GM18867 (cell line): ENCODE results near the gene BCDIN3D.
"Not testable (repeated sequence)": the region's sequence is repeated elsewhere in the genome, so short reads cannot be mapped to it uniquely, and the experiment has no call there.

Experiments
- ATAC-seq: cut with Tn5 transposase; IDR thresholded peaks from one replicate; pipeline ENCODE4 v1.9.1; 2021; ENCODE audit warnings: mild to moderate bottlenecking, moderate library complexity; ENCODE audit not compliant: unreplicated experiment

BCDIN3D gene, protein sequence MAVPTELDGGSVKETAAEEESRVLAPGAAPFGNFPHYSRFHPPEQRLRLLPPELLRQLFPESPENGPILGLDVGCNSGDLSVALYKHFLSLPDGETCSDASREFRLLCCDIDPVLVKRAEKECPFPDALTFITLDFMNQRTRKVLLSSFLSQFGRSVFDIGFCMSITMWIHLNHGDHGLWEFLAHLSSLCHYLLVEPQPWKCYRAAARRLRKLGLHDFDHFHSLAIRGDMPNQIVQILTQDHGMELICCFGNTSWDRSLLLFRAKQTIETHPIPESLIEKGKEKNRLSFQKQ

DNA sequence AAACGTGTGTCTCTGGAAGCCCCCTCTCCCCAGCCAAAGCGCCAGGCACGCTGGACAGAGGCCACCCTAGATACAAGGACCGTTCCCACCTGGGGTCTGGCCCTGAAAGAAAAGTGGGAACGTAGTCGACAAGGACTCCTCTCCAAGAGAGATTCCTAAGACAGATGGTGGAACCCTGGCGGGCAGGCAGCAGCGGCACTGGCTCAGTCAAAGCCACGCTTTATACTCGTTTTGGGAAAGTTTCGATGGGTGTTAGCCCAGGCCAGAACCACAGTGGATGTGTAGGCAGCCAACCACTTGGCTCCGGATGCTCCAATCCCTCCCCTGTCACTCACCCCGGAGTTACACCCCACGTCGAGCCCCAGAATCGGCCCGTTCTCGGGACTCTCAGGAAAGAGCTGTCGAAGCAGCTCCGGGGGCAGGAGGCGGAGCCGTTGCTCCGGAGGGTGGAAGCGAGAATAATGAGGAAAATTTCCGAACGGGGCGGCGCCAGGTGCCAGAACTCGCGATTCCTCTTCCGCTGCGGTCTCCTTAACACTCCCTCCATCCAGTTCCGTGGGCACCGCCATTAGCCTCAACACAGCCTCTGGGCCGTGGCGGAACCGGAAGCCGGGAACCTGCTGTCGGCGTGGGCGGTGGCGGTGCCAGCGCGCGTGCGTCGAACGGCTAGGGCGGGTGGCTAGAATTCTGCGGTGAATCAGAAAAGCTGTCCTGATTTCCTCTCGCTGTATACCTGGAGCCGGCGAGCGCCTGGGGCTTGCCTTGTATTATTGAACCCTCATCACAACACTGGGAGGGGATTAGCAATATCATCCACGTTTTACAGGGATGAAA is at the start of gene BCDIN3D:
BCDIN3D (minus strand) TSS at position 588 of the 834 bp plus-strand sequence; CDS start at position 569, 19 bp downstream.
- ATAC-seq, result peak; percentile 89

DNA sequence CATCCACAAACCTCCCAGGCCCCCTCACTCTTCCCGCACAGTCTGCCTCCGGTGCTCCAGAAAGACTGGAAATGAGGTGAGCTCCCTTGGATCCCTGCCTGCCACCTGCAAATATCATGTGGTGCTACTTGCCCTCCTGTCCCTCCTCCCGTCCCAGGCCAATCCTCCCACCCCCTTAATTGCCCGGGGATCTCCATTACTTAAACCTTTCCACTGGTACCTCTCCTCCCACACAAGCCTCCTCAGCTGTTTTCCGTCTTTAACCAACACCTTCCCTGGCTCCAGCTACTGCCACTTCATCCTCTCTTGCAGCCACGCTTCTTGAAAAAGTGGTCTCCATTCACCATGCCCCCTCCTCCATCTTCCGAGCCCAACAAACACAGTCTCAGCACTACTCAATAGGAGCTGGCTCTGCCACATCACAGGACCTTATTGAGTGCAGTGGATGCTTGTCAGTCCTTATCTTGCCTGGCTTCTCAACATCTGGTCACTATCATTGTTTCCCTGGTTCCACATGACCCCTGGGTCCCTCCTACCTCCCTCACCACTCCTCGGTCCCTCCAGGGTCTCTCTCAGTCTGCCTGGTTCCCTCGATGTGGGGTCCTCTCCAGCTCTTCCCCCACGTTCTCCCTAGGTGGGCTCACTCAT is 49.3 kb upstream of the BCDIN3D start:
- no peak for ATAC-seq

- ATAC-seq, result no peak
Measured at GRCh38 chr12:49891476-49891875, 48.6 kb upstream of the BCDIN3D start.

DNA sequence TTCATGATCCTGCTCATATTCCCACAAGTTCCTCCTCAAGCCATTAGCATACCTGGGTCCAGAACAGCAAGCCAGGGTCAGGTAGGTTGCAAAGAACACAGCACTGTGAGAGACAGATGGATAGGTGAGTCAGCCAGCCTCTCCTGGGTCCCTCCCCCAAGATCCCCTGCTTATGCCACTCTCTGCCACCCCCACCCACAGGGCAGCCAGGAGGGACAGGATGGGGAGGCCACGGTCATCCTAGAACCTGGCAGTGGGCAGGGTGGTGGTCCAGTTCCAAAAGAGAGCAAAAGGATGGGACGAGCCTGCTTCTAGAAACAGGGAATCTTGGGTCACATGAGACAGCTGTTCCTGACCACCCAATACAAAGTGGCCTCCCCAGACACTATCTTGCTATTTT is 48.1 kb upstream of the BCDIN3D start:
- no peak for ATAC-seq

GRCh38 chr12:49890096-49890461 is 47.2 kb upstream of the BCDIN3D start:
- ATAC-seq, result no peak

DNA sequence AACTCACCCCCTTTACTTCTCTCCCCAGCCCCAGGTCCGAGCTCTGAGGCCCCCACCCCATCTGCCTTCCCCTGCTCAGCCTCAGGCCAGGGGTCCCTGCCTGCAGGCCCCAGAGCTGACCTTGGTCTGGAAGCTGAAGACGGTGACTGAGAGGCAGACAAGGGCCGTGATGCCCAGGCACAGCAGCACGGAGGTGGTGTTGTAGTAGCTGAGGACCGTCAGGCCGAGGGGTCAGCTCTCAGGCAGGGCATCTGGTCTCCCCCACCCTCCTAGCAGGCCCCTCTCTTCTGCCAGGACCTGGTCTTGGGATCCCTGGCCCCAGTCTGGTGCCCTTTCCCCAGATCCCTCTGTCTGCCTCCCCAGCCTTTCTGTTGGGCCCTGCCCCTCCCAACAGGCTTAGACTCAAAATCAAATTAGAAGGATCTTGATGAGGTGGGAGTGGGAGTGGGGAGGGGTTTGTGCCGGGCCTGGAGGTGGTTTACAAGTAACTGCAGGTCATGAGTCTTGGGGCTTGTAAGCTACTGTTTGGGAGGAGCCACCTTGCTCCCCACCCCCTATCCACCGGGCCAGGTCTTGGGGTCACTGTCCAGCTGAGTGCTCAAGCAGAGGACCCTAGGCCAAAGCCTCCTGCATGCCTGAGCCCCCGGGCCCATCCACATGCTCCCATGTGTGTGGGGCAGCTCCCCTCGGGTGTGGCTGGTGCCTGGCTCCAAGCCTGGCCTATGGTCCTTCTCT is 46.6 kb upstream of the BCDIN3D start:
- ATAC-seq, result no peak

- ATAC-seq, result no peak
Measured at GRCh38 chr12:49888461-49889151, 45.7 kb upstream of the BCDIN3D start.

DNA sequence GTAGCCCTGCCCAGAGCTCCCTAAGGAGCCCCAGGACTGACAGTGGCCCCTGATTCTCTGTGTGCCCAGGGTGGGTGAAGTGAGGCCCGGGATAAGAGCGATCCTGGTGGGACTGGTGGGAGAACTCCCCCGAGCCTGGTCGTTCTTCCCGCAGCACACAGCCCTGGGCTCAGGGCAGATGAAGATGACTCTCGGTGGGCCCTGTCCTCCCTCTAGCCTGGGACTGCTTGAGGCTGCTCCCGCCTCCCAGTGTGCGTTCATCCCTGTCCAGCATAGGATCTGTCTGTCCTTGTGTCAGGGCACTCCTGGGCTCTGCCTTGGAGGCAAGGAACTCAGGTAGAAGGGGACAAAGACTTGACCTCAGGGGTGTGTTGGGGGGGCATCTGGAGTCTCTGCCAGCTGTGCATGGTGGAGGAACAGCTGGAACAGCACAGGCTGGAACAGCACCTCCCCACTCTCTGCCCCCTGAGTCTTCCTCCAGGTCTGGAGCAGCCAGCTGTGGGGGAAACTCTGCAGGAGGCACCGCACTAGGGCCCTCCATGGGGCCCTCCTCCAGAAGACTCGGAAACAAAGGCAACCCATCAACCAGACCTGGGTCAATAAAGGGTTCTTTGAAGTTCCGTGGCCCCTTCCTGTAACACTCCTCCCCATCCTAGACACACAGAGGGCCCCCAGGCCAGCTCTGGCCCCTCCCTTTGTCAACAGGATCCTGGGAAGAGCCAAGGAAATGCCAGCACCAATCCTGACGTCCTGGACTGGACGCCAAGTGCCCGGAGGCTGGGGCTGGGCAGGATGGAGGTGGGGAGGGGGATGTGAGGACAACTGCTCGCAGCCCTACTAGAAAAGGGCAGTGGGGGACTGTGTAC is 44.9 kb upstream of the BCDIN3D start:
- no peak for ATAC-seq

DNA sequence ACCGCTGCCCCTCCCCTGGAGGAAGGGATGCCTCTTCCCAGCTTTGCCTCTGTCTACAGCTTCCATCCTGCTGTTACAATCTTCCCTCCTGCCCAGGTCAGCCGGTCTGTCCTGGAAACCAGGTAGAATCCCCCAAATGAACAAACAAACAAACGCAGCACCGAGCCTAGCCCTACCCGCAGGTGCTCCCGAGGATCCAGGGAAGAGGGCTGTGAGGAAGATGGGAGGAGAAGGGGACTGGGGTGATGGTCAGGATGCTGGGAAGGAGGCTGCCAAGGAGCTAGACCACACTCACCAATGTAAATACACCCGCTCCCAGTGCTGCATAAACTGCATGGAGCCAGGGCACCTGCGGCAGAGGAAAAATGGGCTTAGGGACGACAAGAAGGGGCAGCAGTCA is 44.2 kb upstream of the BCDIN3D start:
- no peak for ATAC-seq

DNA sequence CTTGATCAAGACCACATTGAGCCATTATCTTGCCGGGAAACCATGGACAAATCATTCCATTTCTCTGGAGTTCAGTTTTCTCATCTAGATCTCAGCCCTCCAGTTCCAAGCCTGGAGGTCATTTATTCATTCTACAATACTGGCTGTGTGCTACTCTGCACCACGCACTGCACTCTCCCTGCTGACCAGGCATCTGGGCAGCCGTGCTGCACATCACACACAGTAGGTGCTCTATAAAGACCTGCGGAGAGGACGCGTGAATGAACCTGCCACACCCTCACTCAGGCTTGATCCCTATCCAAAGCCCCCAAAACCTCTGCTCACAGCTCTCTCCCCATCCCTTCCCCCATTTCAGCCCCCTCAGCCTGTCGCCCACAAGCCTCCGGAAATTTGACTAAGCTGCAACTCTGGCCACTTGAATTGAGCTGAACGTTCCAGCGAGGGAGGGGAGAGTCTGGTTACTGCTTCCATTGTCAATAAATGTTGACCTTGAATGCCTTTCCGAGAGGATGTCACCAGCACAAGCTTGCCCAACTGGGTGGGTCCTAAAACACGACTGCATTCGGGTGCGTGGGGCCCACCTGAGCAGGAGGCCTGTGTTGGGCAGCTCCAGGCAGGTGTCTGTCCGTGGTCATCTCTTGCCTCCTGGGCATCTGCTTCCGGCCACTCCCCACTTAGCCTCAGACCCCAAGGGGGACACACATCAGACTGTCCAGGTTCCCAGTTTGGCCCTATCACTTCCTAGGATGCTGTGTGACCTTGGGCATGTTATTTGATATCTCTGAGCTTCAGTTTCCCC is 43.0 kb upstream of the BCDIN3D start:
- no peak for ATAC-seq

- ATAC-seq, result no peak
Measured at GRCh38 chr12:49885118-49885517, 42.2 kb upstream of the BCDIN3D start.

GRCh38 chr12:49882851-49883464 is 40.1 kb upstream of the BCDIN3D start:
- no peak for ATAC-seq

DNA sequence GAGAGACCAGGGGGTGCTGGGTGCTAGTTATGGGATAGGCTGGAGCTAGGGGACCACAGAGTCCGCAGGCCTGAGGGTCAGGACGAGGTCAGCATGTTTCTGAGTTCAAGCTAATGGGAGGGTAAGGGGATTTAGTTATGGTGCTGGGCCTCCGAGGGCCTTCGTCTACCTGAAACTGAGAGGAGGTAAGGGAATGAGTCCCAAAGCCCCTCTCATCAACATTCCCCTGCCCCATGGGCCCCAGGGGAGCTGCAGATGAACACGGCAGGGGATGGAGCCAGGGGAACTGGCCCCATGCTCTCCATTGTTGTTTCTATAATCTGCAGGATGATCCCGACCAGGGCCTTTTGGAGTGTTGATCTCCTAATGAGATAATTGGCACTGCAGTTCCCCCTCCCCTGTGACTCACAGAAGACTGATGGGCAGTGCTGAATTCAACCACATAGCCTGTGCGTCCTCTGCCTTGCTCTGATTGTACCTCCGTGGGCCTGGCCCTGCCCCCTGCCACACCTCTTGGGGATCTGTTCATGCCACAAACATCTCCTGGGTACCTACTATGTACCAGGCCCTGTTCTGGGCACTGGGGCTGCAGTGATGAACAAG is 39.4 kb upstream of the BCDIN3D start:
- ATAC-seq, result no peak

- no peak for ATAC-seq
Measured at GRCh38 chr12:49881415-49882247, 38.7 kb upstream of the BCDIN3D start.

DNA sequence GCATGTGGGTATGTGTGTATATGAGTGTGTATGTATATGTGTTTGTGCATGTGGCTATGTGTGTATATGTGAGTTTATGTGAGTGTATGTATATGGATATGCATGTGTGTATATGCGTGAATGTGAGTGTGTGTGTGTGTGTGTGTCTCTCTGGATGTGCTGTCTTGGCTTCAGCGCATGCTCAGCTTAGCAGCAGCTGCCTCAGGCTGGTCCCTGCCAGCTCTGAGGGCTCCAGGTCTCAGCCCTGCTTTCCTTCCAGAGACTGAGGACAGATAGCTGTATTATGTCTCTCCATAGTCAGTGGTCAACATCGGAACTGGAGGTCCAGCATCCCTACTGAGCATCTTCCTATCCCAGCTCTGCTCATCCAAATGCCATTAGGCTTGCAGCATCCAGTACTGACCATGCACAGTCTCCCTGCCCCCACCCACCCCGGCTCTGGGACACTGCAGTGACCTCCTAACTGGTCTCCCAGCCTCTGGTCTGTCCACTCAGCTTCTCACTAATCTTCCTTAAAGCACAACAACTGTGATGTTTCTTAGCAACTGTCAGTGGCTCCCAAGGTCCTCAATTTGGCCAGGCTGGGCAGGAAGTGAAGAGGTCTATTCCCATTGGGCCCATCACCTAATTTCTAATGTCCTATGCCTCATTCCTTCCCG is 38.0 kb upstream of the BCDIN3D start:
- ATAC-seq, result no peak

DNA sequence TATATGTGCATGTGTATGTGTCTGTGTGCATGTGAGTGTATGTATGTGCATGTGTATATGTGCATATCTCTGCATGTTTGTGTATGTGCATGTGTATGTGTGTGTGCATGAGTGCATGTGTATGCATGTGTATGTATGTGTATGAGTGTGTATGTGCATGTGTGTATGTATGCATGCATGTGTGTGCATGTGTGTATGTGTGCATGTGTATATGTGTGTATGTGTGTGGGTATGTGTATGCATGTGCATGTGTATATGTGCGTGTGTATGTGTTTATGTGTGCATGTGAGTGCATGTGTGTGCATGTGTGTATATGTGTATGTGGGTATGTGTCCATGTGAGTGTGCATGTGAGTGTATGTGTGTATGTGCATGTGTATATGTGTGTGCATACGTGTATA is 36.2 kb upstream of the BCDIN3D start:
- ATAC-seq, result not testable (repeated sequence)

- ATAC-seq, result no peak
Measured at GRCh38 chr12:49878021-49878420, 35.1 kb upstream of the BCDIN3D start.
